ENCODE results near the gene DCAF8.

Gene DCAF8

GRCh38 chr1:160237558-160237957 lies 24.8 kb downstream of the DCAF8 start:
- in situ Hi-C loops (cut with HindIII; ENCODE audit: low pct_ligation_motif_present, low pct_unique_long_range_greater_than_20kb, low sequenced_read_pairs) = no loop called here
- DNase-seq = no peak

DNA sequence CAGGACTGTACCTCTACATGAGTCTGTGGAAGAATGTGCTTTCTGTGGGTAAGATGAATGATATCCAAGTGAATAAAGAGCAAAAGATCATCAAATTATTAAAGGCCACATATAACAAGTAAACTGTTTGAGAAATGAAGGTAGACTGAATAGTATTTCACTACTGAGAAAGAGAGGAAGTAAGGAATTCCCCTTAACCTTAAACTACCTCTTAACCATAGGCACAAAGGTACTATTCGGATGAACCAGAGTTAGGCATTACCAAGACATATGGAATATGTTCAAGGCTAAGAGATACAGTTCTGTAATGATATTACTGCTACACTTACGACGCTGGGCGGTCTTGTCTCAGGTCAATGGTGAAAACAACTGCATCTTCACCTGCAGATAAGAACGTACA lies 25.5 kb downstream of the DCAF8 start:
- in situ Hi-C loops (cut with HindIII; ENCODE audit: low pct_ligation_motif_present, low pct_unique_long_range_greater_than_20kb, low sequenced_read_pairs) = no loop called here

DNA sequence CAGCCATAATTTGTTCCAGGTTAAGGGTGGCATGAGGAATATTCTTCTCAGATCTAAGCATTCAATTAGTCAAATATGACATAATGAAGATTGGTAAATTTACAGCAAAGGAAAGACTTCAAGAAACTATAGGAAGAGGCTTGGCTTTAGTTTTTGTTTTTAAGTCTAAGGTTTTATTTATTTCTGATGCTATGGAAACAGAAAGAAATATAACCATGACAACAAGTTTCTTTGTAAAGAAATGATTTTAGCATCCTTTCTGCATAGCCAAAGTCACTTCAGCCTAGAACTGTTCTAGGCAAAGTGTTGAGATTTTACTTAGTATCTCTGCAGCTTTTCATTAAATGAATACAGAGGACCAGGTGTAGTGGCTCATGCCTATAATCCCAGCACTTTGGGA lies 29.4 kb downstream of the DCAF8 start:
- in situ Hi-C loops (cut with HindIII; ENCODE audit: low pct_ligation_motif_present, low pct_unique_long_range_greater_than_20kb, low sequenced_read_pairs) = no loop called here
- DNase-seq = no peak

More for the DNA sequence above, 25.5 kb downstream of the DCAF8 start:
- no peak for DNase-seq

- in situ Hi-C loops (cut with HindIII; ENCODE audit: low pct_ligation_motif_present, low pct_unique_long_range_greater_than_20kb, low sequenced_read_pairs) = no loop called here
- no peak for DNase-seq
These were observed 33.9 kb downstream of the DCAF8 start for GRCh38 chr1:160228431-160228830.

- in situ Hi-C loops (cut with HindIII; ENCODE audit: low pct_ligation_motif_present, low pct_unique_long_range_greater_than_20kb, low sequenced_read_pairs) = no loop called here
- no peak for DNase-seq
These were observed 34.8 kb downstream of the DCAF8 start for GRCh38 chr1:160227561-160227960.

- no peak for DNase-seq
- in situ Hi-C loops (cut with HindIII; ENCODE audit: low pct_ligation_motif_present, low pct_unique_long_range_greater_than_20kb, low sequenced_read_pairs) = no loop called here
These were observed 35.3 kb downstream of the DCAF8 start for GRCh38 chr1:160227034-160227433.

DNA sequence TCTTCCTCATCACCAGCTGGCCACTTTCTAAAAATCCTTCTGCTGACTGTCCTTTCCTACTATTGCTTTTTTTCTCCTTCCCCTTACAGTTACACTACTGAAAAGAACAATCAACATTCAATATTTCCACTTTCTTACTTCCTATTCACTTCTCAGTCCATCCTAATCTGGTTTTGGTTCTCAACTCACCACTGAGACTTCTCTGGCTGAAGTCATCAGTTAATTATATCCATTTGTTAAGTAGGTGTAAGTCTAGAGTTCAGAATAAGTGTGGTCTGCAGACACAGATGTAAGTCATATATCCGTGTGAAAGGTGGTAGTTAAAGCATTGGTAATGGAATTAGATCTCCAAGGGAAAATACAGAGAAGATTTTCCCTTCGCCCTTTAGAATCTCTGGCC lies 35.7 kb downstream of the DCAF8 start:
- in situ Hi-C loops (cut with HindIII; ENCODE audit: low pct_ligation_motif_present, low pct_unique_long_range_greater_than_20kb, low sequenced_read_pairs) = no loop called here
- no peak for DNase-seq

GRCh38 chr1:160225345-160225744 lies 37.0 kb downstream of the DCAF8 start:
- in situ Hi-C loops (cut with HindIII; ENCODE audit: low pct_ligation_motif_present, low pct_unique_long_range_greater_than_20kb, low sequenced_read_pairs) = no loop called here

DNA sequence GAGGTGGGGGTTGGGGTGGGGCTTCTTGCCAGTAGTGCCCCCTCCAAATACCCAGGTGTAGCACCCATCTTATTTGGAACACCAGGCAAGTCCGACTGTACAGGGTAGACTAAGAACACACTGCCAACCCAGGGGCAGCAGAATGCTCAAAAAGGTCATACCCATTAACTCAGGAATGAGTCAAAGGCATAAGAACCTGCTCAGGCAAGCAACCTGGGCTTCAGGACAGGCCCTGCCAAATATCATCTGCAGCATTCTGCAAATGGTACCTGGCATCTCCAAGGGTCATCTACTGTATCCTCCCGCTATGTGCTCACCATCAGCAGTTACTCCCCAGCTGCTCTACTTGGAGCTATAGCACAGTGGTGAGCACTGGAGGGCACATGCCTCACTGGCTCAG lies 37.7 kb downstream of the DCAF8 start:
- in situ Hi-C loops (cut with HindIII; ENCODE audit: low pct_ligation_motif_present, low pct_unique_long_range_greater_than_20kb, low sequenced_read_pairs) = no loop called here

More at GRCh38 chr1:160225345-160225744, 37.0 kb downstream of the DCAF8 start:
- DNase-seq = no peak

GRCh38 chr1:160222546-160222945 lies 39.8 kb downstream of the DCAF8 start:
- DNase-seq = no peak
- in situ Hi-C loops (cut with HindIII; ENCODE audit: low pct_ligation_motif_present, low pct_unique_long_range_greater_than_20kb, low sequenced_read_pairs) = no loop called here

More for the DNA sequence above, 37.7 kb downstream of the DCAF8 start:
- DNase-seq = no peak

DNA sequence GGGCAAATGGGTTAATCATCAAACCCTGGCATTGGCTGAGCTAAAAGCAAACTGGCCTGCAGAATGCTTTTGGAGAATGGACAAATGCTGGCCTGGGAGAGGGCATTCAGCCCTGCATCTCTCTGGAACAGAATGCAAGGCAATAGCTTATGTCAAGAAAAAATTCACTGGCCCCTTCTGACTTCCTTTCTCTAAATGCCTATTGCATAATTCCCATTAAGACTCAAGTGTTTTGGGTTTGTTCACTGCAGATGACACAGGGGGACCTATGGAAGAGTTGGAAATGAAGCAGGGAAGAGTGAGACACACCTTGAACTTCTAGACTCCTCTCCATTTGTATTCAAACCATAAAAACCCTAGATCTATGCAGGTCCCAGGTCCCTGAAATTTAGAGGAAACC lies 41.3 kb downstream of the DCAF8 start:
- in situ Hi-C loops (cut with HindIII; ENCODE audit: low pct_ligation_motif_present, low pct_unique_long_range_greater_than_20kb, low sequenced_read_pairs) = no loop called here
- no peak for DNase-seq

DNA sequence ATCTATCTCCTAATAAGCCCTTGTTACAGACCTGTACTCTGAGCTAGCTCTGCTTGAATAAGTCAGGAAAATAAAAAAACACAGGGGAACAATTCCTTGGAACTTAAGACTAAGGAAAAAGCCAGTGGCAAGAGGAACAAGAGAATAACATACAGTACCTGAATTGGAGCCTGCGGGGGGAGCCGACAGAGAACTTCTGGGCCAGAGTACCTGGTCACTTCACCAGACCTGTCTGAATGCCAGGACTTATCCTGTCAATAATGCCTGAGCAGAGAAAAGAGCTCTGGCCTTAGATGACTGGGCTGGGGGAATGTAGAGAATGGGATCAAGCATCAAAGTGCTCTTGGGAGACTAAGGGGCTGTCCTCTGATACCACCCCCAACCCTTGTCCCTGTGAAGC lies 42.0 kb downstream of the DCAF8 start:
- in situ Hi-C loops (cut with HindIII; ENCODE audit: low pct_ligation_motif_present, low pct_unique_long_range_greater_than_20kb, low sequenced_read_pairs) = no loop called here
- DNase-seq = no peak

GRCh38 chr1:160219062-160219929 lies 43.1 kb downstream of the DCAF8 start:
- in situ Hi-C loops (cut with HindIII; ENCODE audit: low pct_ligation_motif_present, low pct_unique_long_range_greater_than_20kb, low sequenced_read_pairs) = no loop called here
- peak; percentile 72 for DNase-seq

DNA sequence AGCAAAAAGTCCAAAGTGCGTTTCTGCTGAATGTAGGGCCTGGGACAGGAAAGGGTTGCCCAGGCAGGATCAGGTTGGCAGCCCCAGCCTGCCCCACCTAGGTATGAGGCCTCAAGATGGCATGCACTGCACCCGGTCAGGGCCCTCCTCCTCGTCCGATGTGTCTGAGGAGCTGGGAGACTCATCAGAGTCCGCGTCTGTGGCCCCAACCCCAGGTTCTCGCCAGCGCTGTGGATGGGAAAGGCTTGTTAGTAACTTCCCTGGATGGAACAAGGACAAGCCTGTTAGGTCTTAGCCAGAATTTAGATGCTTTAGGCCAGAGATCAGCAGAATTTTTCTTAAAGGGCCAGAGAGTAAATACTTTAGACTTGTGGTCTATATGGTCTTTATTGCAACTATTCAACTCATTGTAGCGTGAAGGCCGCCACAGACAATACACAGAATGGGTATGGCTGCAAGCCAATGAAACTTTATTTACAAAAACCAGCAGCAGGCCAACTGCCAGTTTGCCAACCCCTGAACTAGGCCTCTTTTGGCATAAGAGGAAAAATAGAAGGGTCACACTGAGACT lies 44.8 kb downstream of the DCAF8 start:
- in situ Hi-C loops (cut with HindIII; ENCODE audit: low pct_ligation_motif_present, low pct_unique_long_range_greater_than_20kb, low sequenced_read_pairs) = no loop called here
- DNase-seq = no peak

DNA sequence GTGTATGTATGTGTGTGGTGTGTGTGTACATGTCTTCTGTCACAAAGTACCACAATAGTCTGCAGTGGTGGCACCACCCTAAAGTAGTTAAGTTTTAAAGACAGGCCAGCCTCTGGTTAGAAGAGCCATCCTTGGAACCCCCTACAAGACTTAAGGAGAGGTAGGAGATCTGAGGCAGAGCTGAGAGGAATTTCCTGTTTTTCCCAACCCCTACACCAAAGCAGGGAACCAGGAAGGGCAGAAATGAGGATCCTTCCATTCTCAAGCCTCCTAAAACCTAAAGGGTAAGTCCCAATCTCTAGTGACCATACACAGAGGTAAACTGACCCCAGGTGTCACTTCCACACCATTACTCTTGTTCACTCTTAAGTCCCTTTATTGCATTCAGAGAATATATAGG lies 46.0 kb downstream of the DCAF8 start:
- in situ Hi-C loops (cut with HindIII; ENCODE audit: low pct_ligation_motif_present, low pct_unique_long_range_greater_than_20kb, low sequenced_read_pairs) = no loop called here
- DNase-seq = no peak

- in situ Hi-C loops (cut with HindIII; ENCODE audit: low pct_ligation_motif_present, low pct_unique_long_range_greater_than_20kb, low sequenced_read_pairs) = no loop called here
- DNase-seq = no peak
These were observed 47.7 kb downstream of the DCAF8 start for GRCh38 chr1:160214481-160215140.

GRCh38 chr1:160211046-160211790 lies 51.1 kb downstream of the DCAF8 start:
- no peak for DNase-seq
- in situ Hi-C loops (cut with HindIII; ENCODE audit: low pct_ligation_motif_present, low pct_unique_long_range_greater_than_20kb, low sequenced_read_pairs) = no loop called here

DNA sequence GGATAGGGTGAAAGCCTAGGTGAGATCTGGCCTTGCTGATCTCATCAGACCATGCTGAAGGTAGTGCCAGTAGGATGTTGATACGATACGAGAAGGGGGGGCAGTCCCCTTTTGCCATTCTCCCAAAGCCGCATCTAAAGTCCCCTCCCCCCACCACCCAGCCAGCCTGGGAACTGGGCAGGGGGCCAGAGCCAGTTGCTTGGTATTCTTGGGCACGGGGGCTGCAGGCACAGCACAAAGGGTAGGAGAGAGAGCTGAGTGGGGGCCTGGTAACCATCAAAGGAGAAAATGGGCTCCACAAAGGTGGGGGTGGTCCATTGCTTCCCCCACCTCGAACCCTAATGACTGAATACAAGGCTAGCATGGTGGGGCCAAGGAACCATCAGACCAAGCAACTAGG lies 51.8 kb downstream of the DCAF8 start:
- in situ Hi-C loops (cut with HindIII; ENCODE audit: low pct_ligation_motif_present, low pct_unique_long_range_greater_than_20kb, low sequenced_read_pairs) = no loop called here
- DNase-seq = no peak
